Cardiac muscle cell (in vitro differentiated cells and primary cell): ENCODE measurements around the gene SPATA21. TPM values are rescaled to one million over a fixed set of nuclear protein-coding genes. Genes with fewer than 3 reads are reported as not detected.
A peak's percentile ranks its signal among the peaks of the same experiment; 100 is the strongest.

Experiments
- DNase-seq, 2 donors: peaks; one replicate each; pipeline versions ENCODE4 v3.0.0 to v3.0.0-alpha.2; 2010 to 2017; ENCODE audit warnings: low read depth in 1 of 2, low spot score in 1 of 2
- H3K27ac ChIP-seq: fragments of 200-600 bp; sonication (generic); 2 replicates; pipeline ENCODE4 v1.5.1; 2016
- H3K27me3 ChIP-seq: fragments of 200-600 bp; sonication (generic); 2 replicates; pipeline ENCODE4 v1.6.0; 2016; ENCODE audit warnings: control low read depth
- H3K36me3 ChIP-seq: fragments of 200-600 bp; sonication (generic); 2 replicates; pipeline ENCODE4 v1.5.1; 2016; ENCODE audit warnings: control low read depth
- H3K4me1 ChIP-seq: fragments of 200-600 bp; sonication (generic); 2 replicates; pipeline ENCODE4 v1.8.1; 2017; ENCODE audit warnings: low read depth, mild to moderate bottlenecking, mixed run types
- H3K4me3 ChIP-seq: fragments of 200-600 bp; sonication (generic); 2 replicates; pipeline ENCODE4 v1.5.1; 2016; ENCODE audit warnings: mild to moderate bottlenecking
- H3K9me3 ChIP-seq: fragments of 200-600 bp; sonication (generic); 2 replicates; pipeline ENCODE4 v1.5.1; 2017; ENCODE audit warnings: low read depth, mild to moderate bottlenecking, control low read depth
- CTCF ChIP-seq: IDR thresholded peaks from 2 replicates; pipeline ENCODE4 v1.5.1; 2012; ENCODE audit warnings: low read depth, mild to moderate bottlenecking, low read length
- polyA plus RNA-seq: library from polyadenylated mRNA; unstranded; fragments of >200 nt; fragmentation: Nextera tagmentation; extraction: Ambion mirVana; gene quantifications from 2 replicates; pipeline ENCODE4 v1.2.1, GENCODE V29; 2016
- total RNA-seq: library from RNA; depleted of rRNA; stranded (reverse); fragments of >200 nt; gene quantifications from 2 replicates; pipeline ENCODE4 v1.2.3, GENCODE V29; 2016

The SPATA21 gene
- total and polyA plus RNA-seq, 2 experiments from 2014 or later: 0.18 TPM; not detected in 1

GRCh38 chr1:16441282-16441665, 4.0 kb upstream of the SPATA21 start:
- H3K9me3 ChIP-seq: no peaks in the 10 kb centered on the region
- H3K27me3 ChIP-seq: no peaks in the 10 kb centered on the region
- H3K4me3 ChIP-seq: peak overlapping the region; percentile 97
- TF ChIP-seq CTCF: no peak
- peaks cover 15% of the 10 kb centered on the region for H3K36me3 ChIP-seq
- peak overlapping the region; percentile 76 for H3K27ac ChIP-seq
- H3K4me1 ChIP-seq: peaks cover 7% of the 10 kb centered on the region
- peak in 1 of 2 donors; percentile 23 for DNase-seq

- Histone ChIP-seq H3K4me3 (peak within 1 kb of the TSS; percentile 97), H3K27ac (peak within 1 kb of the TSS; percentile 76)
- TF ChIP-seq CTCF: peak; percentile 49
Measured at GRCh38 chr1:16440470-16441281, 3.5 kb upstream of the SPATA21 start, which contains the start of gene NECAP2. Gene NECAP2 (plus strand): TSS chr1:16440724. CDS start chr1:16440762, 38 bp downstream.

GRCh38 chr1:16440131-16440469, 2.9 kb upstream of the SPATA21 start:
- DNase-seq: no peak
- Histone ChIP-seq H3K27ac (peak overlapping the region; percentile 49), H3K4me1 (peaks cover 7% of the 10 kb centered on the region), H3K36me3 (peaks cover 7% of the 10 kb centered on the region), H3K4me3 (peak overlapping the region; percentile 97), H3K27me3 (no peaks in the 10 kb centered on the region), H3K9me3 (no peaks in the 10 kb centered on the region)
- no peak for TF ChIP-seq CTCF

More at GRCh38 chr1:16440470-16441281, 3.5 kb upstream of the SPATA21 start, which contains the start of gene NECAP2:
- H3K4me1 ChIP-seq: peaks cover 7% of the 10 kb centered on the region
- no peaks in the 10 kb centered on the region for H3K9me3 ChIP-seq
- H3K27me3 ChIP-seq: no peaks in the 10 kb centered on the region
- peaks cover 13% of the 10 kb centered on the region for H3K36me3 ChIP-seq
- peak; percentile 95 to 96 for DNase-seq

GRCh38 chr1:16438924-16439323, 1.7 kb upstream of the SPATA21 start:
- Histone ChIP-seq H3K9me3 (no peaks in the 10 kb centered on the region), H3K27ac (no peak overlapping the region), H3K27me3 (no peaks in the 10 kb centered on the region), H3K36me3 (no peaks in the 10 kb centered on the region), H3K4me1 (peaks cover 7% of the 10 kb centered on the region), H3K4me3 (no peak overlapping the region)
- DNase-seq: peak in 1 of 2 donors; percentile 20
- no peak for TF ChIP-seq CTCF

GRCh38 chr1:16438516-16438915, 1.3 kb upstream of the SPATA21 start:
- Histone ChIP-seq H3K4me3 (no peak overlapping the region), H3K27me3 (no peaks in the 10 kb centered on the region), H3K27ac (no peak overlapping the region), H3K36me3 (no peaks in the 10 kb centered on the region), H3K9me3 (no peaks in the 10 kb centered on the region), H3K4me1 (peaks cover 7% of the 10 kb centered on the region)
- DNase-seq: no peak
- TF ChIP-seq CTCF: no peak
